ENCODE results near the gene BOLA2B.
"Not testable (repeated sequence)": the region's sequence is repeated elsewhere in the genome, so short reads cannot be mapped to it uniquely, and the experiment has no call there.

The BOLA2B gene

GRCh38 chr16:30193615-30194014, at the start of gene BOLA2B, which contains the start of gene SLX1A:
BOLA2B (minus strand) TSS chr16:30193666; CDS start chr16:30193595, 71 bp downstream.
SLX1A (plus strand) TSS chr16:30193875; CDS start chr16:30194085, 210 bp downstream.
- DNase-seq (ENCODE audit: low read depth): not testable (repeated sequence)

GRCh38 chr16:30217082-30217481, 23.6 kb upstream of the BOLA2B start:
- DNase-seq (ENCODE audit: low read depth): not testable (repeated sequence)

- not testable (repeated sequence) for DNase-seq (ENCODE audit: low read depth)
Observed at GRCh38 chr16:30211414-30211813, 17.9 kb upstream of the BOLA2B start.

GRCh38 chr16:30209032-30209431, 15.6 kb upstream of the BOLA2B start:
- not testable (repeated sequence) for DNase-seq (ENCODE audit: low read depth)

- not testable (repeated sequence) for DNase-seq (ENCODE audit: low read depth)
Observed at GRCh38 chr16:30207063-30207704, 13.7 kb upstream of the BOLA2B start.

GRCh38 chr16:30206252-30206651, 12.8 kb upstream of the BOLA2B start:
- DNase-seq (ENCODE audit: low read depth): not testable (repeated sequence)

GRCh38 chr16:30205541-30206236, 12.2 kb upstream of the BOLA2B start:
- not testable (repeated sequence) for DNase-seq (ENCODE audit: low read depth)

GRCh38 chr16:30199608-30200343, 6.3 kb upstream of the BOLA2B start:
- not testable (repeated sequence) for DNase-seq (ENCODE audit: low read depth)

GRCh38 chr16:30199049-30199448, 5.6 kb upstream of the BOLA2B start, which contains the start of gene SULT1A3:
SULT1A3 (plus strand) TSS chr16:30199255; CDS start chr16:30200729, 1,474 bp downstream.
- not testable (repeated sequence) for DNase-seq (ENCODE audit: low read depth)

- DNase-seq (ENCODE audit: low read depth): not testable (repeated sequence)
Observed at GRCh38 chr16:30197001-30197400, 3.5 kb upstream of the BOLA2B start.

- not testable (repeated sequence) for DNase-seq (ENCODE audit: low read depth)
Observed at GRCh38 chr16:30194172-30194925, 883 bp upstream of the BOLA2B start.

GRCh38 chr16:30193098-30193497, 368 bp downstream of the BOLA2B start:
- DNase-seq (ENCODE audit: low read depth): not testable (repeated sequence)

- not testable (repeated sequence) for DNase-seq (ENCODE audit: low read depth)
Observed at GRCh38 chr16:30191158-30191557, 2.3 kb downstream of the BOLA2B start.

GRCh38 chr16:30187971-30188561, 5.4 kb downstream of the BOLA2B start:
- DNase-seq (ENCODE audit: low read depth): no peak

- no peak for DNase-seq (ENCODE audit: low read depth)
Observed at GRCh38 chr16:30187556-30187865, 6.0 kb downstream of the BOLA2B start.

GRCh38 chr16:30186782-30187555, 6.5 kb downstream of the BOLA2B start:
- DNase-seq (ENCODE audit: low read depth): no peak

- DNase-seq (ENCODE audit: low read depth): no peak
Observed at GRCh38 chr16:30186444-30186781, 7.1 kb downstream of the BOLA2B start.

- no peak for DNase-seq (ENCODE audit: low read depth)
Observed at GRCh38 chr16:30185683-30186421, 7.6 kb downstream of the BOLA2B start.

GRCh38 chr16:30184891-30185682, 8.4 kb downstream of the BOLA2B start:
- DNase-seq (ENCODE audit: low read depth): no peak
